ENCODE data around the gene SFT2D1.

SFT2D1 gene

GRCh38 chr6:166278579-166279392 is 63.6 kb downstream of the SFT2D1 start:
- Histone ChIP-seq H3K9me2 (replicated peaks; ENCODE audit: low read depth, low read length) (no peaks in the 10 kb centered on the region), H2AFZ (ENCODE audit: low read length) (no peak overlapping the region), H3K4me1 (ENCODE audit: insufficient read depth, low read length, poor library complexity, severe bottlenecking) (peaks cover 15% of the 10 kb centered on the region), H3F3A (ENCODE audit: low read depth) (no peaks in the 10 kb centered on the region; the same call in 1 of the 2 replicates), H3K4me2 (ENCODE audit: low read depth, low read length, poor library complexity, severe bottlenecking) (no peak overlapping the region), H3K27me3 (ENCODE audit: insufficient read depth, low read length, poor library complexity, severe bottlenecking) (no peaks in the 10 kb centered on the region), H3K9ac (ENCODE audit: low read depth, low read length, poor library complexity, severe bottlenecking) (no peak overlapping the region), H4K20me1 (ENCODE audit: insufficient read depth, low read length, poor library complexity, severe bottlenecking) (no peaks in the 10 kb centered on the region), H3K9me3 (ENCODE audit: insufficient read depth, low read depth, low read length) (no peaks in the 10 kb centered on the region), H3K36me3 (ENCODE audit: insufficient read depth, low read length) (no peaks in the 10 kb centered on the region), H3K4me3 (ENCODE audit: low read length, poor library complexity, severe bottlenecking) (no peak overlapping the region), H3K79me2 (ENCODE audit: insufficient read depth, low read length) (no peaks in the 10 kb centered on the region)
- TF ChIP-seq EZH2phosphoT487 (IDR thresholded peaks at IDR 0.05; ENCODE audit: borderline replicate concordance): no peak
- TF ChIP-seq, protein P1, sequence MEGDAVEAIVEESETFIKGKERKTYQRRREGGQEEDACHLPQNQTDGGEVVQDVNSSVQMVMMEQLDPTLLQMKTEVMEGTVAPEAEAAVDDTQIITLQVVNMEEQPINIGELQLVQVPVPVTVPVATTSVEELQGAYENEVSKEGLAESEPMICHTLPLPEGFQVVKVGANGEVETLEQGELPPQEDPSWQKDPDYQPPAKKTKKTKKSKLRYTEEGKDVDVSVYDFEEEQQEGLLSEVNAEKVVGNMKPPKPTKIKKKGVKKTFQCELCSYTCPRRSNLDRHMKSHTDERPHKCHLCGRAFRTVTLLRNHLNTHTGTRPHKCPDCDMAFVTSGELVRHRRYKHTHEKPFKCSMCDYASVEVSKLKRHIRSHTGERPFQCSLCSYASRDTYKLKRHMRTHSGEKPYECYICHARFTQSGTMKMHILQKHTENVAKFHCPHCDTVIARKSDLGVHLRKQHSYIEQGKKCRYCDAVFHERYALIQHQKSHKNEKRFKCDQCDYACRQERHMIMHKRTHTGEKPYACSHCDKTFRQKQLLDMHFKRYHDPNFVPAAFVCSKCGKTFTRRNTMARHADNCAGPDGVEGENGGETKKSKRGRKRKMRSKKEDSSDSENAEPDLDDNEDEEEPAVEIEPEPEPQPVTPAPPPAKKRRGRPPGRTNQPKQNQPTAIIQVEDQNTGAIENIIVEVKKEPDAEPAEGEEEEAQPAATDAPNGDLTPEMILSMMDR (conservative IDR thresholded peaks at IDR 0.05; ENCODE audit: low read length): no peak

- no peaks in the 10 kb centered on the region for H3K9me3 ChIP-seq (ENCODE audit: insufficient read depth, low read depth, low read length)
- no peaks in the 10 kb centered on the region for H3K36me3 ChIP-seq (ENCODE audit: insufficient read depth, low read length)
- H4K20me1 ChIP-seq (ENCODE audit: insufficient read depth, low read length, poor library complexity, severe bottlenecking): no peaks in the 10 kb centered on the region
- no peak overlapping the region for H3K4me2 ChIP-seq (ENCODE audit: low read depth, low read length, poor library complexity, severe bottlenecking)
- no peak overlapping the region for H3K4me3 ChIP-seq (ENCODE audit: low read length, poor library complexity, severe bottlenecking)
- H3K9ac ChIP-seq (ENCODE audit: low read depth, low read length, poor library complexity, severe bottlenecking): no peak overlapping the region
- no peak overlapping the region for H2AFZ ChIP-seq (ENCODE audit: low read length)
- H3F3A ChIP-seq (ENCODE audit: low read depth): no peaks in the 10 kb centered on the region; the same call in 1 of the 2 replicates
- H3K9me2 ChIP-seq (replicated peaks; ENCODE audit: low read depth, low read length): no peaks in the 10 kb centered on the region
- no peak for TF ChIP-seq EZH2phosphoT487 (IDR thresholded peaks at IDR 0.05; ENCODE audit: borderline replicate concordance)
- TF ChIP-seq, protein P1 (conservative IDR thresholded peaks at IDR 0.05; ENCODE audit: low read length): no peak
- peaks cover 15% of the 10 kb centered on the region for H3K4me1 ChIP-seq (ENCODE audit: insufficient read depth, low read length, poor library complexity, severe bottlenecking)
- H3K79me2 ChIP-seq (ENCODE audit: insufficient read depth, low read length): no peaks in the 10 kb centered on the region
- no peaks in the 10 kb centered on the region for H3K27me3 ChIP-seq (ENCODE audit: insufficient read depth, low read length, poor library complexity, severe bottlenecking)
These were observed 64.3 kb downstream of the SFT2D1 start for GRCh38 chr6:166277892-166278578.

GRCh38 chr6:166277018-166277417 is 65.3 kb downstream of the SFT2D1 start:
- Histone ChIP-seq H2AFZ (ENCODE audit: low read length) (no peak overlapping the region), H3K4me1 (ENCODE audit: insufficient read depth, low read length, poor library complexity, severe bottlenecking) (peaks cover 15% of the 10 kb centered on the region), H3K9me3 (ENCODE audit: insufficient read depth, low read depth, low read length) (no peaks in the 10 kb centered on the region), H4K20me1 (ENCODE audit: insufficient read depth, low read length, poor library complexity, severe bottlenecking) (no peaks in the 10 kb centered on the region), H3K9me2 (replicated peaks; ENCODE audit: low read depth, low read length) (no peaks in the 10 kb centered on the region), H3K4me3 (ENCODE audit: low read length, poor library complexity, severe bottlenecking) (no peak overlapping the region), H3K27me3 (ENCODE audit: insufficient read depth, low read length, poor library complexity, severe bottlenecking) (no peaks in the 10 kb centered on the region), H3K79me2 (ENCODE audit: insufficient read depth, low read length) (no peaks in the 10 kb centered on the region), H3K9ac (ENCODE audit: low read depth, low read length, poor library complexity, severe bottlenecking) (no peak overlapping the region), H3K36me3 (ENCODE audit: insufficient read depth, low read length) (no peaks in the 10 kb centered on the region), H3K4me2 (ENCODE audit: low read depth, low read length, poor library complexity, severe bottlenecking) (no peak overlapping the region), H3F3A (ENCODE audit: low read depth) (no peaks in the 10 kb centered on the region; the same call in 1 of the 2 replicates)
- TF ChIP-seq, protein P1 (conservative IDR thresholded peaks at IDR 0.05; ENCODE audit: low read length): no peak
- no peak for TF ChIP-seq EZH2phosphoT487 (IDR thresholded peaks at IDR 0.05; ENCODE audit: borderline replicate concordance)
